HG03066 (cell line): ENCODE results near the gene PDGFD.

Experiments used
- ATAC-seq: cut with Tn5 transposase; IDR thresholded peaks from one replicate; pipeline ENCODE4 v1.9.1; 2021; ENCODE audit warnings: low read depth; ENCODE audit not compliant: unreplicated experiment

Gene PDGFD

GRCh38 chr11:104146943-104147342 lies 17.0 kb downstream of the PDGFD start:
- ATAC-seq: no peak

GRCh38 chr11:104146421-104146820 lies 17.5 kb downstream of the PDGFD start:
- no peak for ATAC-seq

GRCh38 chr11:104145062-104145461 lies 18.9 kb downstream of the PDGFD start:
- no peak for ATAC-seq

GRCh38 chr11:104142698-104143097 lies 21.2 kb downstream of the PDGFD start:
- no peak for ATAC-seq

GRCh38 chr11:104136861-104137260 lies 27.1 kb downstream of the PDGFD start:
- ATAC-seq: no peak

- no peak for ATAC-seq
These were observed 29.2 kb downstream of the PDGFD start for GRCh38 chr11:104134745-104135144.

GRCh38 chr11:104130161-104130560 lies 33.8 kb downstream of the PDGFD start:
- no peak for ATAC-seq

GRCh38 chr11:104129145-104129544 lies 34.8 kb downstream of the PDGFD start:
- no peak for ATAC-seq

GRCh38 chr11:104127828-104128227 lies 36.1 kb downstream of the PDGFD start:
- no peak for ATAC-seq

- ATAC-seq: no peak
These were observed 37.5 kb downstream of the PDGFD start for GRCh38 chr11:104126464-104126863.

GRCh38 chr11:104124979-104125378 lies 39.0 kb downstream of the PDGFD start:
- ATAC-seq: peak; percentile 70

- no peak for ATAC-seq
These were observed 41.1 kb downstream of the PDGFD start for GRCh38 chr11:104122836-104123235.

GRCh38 chr11:104122011-104122635 lies 41.8 kb downstream of the PDGFD start:
- ATAC-seq: no peak

GRCh38 chr11:104120493-104121137 lies 43.3 kb downstream of the PDGFD start:
- no peak for ATAC-seq

- ATAC-seq: no peak
These were observed 45.7 kb downstream of the PDGFD start for GRCh38 chr11:104118105-104118744.

- no peak for ATAC-seq
These were observed 50.4 kb downstream of the PDGFD start for GRCh38 chr11:104113541-104113940.

GRCh38 chr11:104106136-104106754 lies 57.7 kb downstream of the PDGFD start:
- ATAC-seq: no peak

GRCh38 chr11:104105155-104105554 lies 58.8 kb downstream of the PDGFD start:
- ATAC-seq: no peak

GRCh38 chr11:104104664-104105063 lies 59.3 kb downstream of the PDGFD start:
- no peak for ATAC-seq

GRCh38 chr11:104104201-104104600 lies 59.7 kb downstream of the PDGFD start:
- no peak for ATAC-seq

- peak; percentile 20 for ATAC-seq
These were observed 65.4 kb downstream of the PDGFD start for GRCh38 chr11:104098555-104098954.
